HG03175 (cell line): ENCODE measurements around the gene HBG2.
"Not testable (repeated sequence)": the region's sequence is repeated elsewhere in the genome, so short reads cannot be mapped to it uniquely, and the experiment has no call there.

Source experiments
- ATAC-seq: cut with Tn5 transposase; IDR thresholded peaks from one replicate; pipeline ENCODE4 v1.9.1; 2021; ENCODE audit warnings: mild to moderate bottlenecking, moderate library complexity; ENCODE audit not compliant: unreplicated experiment

HBG2 gene

GRCh38 chr11:5250543-5251204 is 3.9 kb downstream of the HBG2 start:
- ATAC-seq, result no peak

- ATAC-seq, result not testable (repeated sequence)
These were observed 4.7 kb downstream of the HBG2 start, which contains the start of gene HBG1 for GRCh38 chr11:5249807-5250396. Gene HBG1 (minus strand): TSS chr11:5249857. CDS start chr11:5249804, 53 bp downstream.

GRCh38 chr11:5248498-5248897 is 6.1 kb downstream of the HBG2 start:
- not testable (repeated sequence) for ATAC-seq

- no peak for ATAC-seq
These were observed 6.9 kb downstream of the HBG2 start for GRCh38 chr11:5247472-5248192.

- no peak for ATAC-seq
These were observed 7.7 kb downstream of the HBG2 start for GRCh38 chr11:5246772-5247471.

- no peak for ATAC-seq
These were observed 9.4 kb downstream of the HBG2 start for GRCh38 chr11:5245155-5245554.

- no peak for ATAC-seq
These were observed 10.8 kb downstream of the HBG2 start for GRCh38 chr11:5243816-5244180.

- peak; percentile 72 for ATAC-seq
These were observed 11.4 kb downstream of the HBG2 start for GRCh38 chr11:5242933-5243815.

GRCh38 chr11:5242208-5242607 is 12.4 kb downstream of the HBG2 start:
- ATAC-seq, result no peak

- no peak for ATAC-seq
These were observed 13.1 kb downstream of the HBG2 start for GRCh38 chr11:5241458-5241857.

- no peak for ATAC-seq
These were observed 14.1 kb downstream of the HBG2 start for GRCh38 chr11:5240458-5240857.

GRCh38 chr11:5240056-5240455 is 14.5 kb downstream of the HBG2 start:
- no peak for ATAC-seq

GRCh38 chr11:5239046-5239445 is 15.5 kb downstream of the HBG2 start:
- ATAC-seq, result no peak

GRCh38 chr11:5238486-5238885 is 16.1 kb downstream of the HBG2 start:
- no peak for ATAC-seq

- no peak for ATAC-seq
These were observed 17.2 kb downstream of the HBG2 start for GRCh38 chr11:5237420-5237819.

GRCh38 chr11:5235364-5236095 is 19.1 kb downstream of the HBG2 start:
- ATAC-seq, result no peak

- peak; percentile 84 for ATAC-seq
These were observed 20.2 kb downstream of the HBG2 start, which contains the start of gene HBD for GRCh38 chr11:5234381-5234834. Gene HBD (minus strand): TSS chr11:5234483. CDS start chr11:5234433, 50 bp downstream.

- no peak for ATAC-seq
These were observed 21.3 kb downstream of the HBG2 start for GRCh38 chr11:5233307-5233706.

GRCh38 chr11:5232821-5233220 is 21.8 kb downstream of the HBG2 start:
- no peak for ATAC-seq

- no peak for ATAC-seq
These were observed 22.4 kb downstream of the HBG2 start for GRCh38 chr11:5232176-5232575.
